ENCODE data around the gene KPNA4.
A peak's percentile ranks its signal among the peaks of the same experiment; 100 is the strongest.
"Not testable (repeated sequence)": the region's sequence is repeated elsewhere in the genome, so short reads cannot be mapped to it uniquely, and the experiment has no call there.

The KPNA4 gene, protein sequence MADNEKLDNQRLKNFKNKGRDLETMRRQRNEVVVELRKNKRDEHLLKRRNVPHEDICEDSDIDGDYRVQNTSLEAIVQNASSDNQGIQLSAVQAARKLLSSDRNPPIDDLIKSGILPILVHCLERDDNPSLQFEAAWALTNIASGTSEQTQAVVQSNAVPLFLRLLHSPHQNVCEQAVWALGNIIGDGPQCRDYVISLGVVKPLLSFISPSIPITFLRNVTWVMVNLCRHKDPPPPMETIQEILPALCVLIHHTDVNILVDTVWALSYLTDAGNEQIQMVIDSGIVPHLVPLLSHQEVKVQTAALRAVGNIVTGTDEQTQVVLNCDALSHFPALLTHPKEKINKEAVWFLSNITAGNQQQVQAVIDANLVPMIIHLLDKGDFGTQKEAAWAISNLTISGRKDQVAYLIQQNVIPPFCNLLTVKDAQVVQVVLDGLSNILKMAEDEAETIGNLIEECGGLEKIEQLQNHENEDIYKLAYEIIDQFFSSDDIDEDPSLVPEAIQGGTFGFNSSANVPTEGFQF

DNA sequence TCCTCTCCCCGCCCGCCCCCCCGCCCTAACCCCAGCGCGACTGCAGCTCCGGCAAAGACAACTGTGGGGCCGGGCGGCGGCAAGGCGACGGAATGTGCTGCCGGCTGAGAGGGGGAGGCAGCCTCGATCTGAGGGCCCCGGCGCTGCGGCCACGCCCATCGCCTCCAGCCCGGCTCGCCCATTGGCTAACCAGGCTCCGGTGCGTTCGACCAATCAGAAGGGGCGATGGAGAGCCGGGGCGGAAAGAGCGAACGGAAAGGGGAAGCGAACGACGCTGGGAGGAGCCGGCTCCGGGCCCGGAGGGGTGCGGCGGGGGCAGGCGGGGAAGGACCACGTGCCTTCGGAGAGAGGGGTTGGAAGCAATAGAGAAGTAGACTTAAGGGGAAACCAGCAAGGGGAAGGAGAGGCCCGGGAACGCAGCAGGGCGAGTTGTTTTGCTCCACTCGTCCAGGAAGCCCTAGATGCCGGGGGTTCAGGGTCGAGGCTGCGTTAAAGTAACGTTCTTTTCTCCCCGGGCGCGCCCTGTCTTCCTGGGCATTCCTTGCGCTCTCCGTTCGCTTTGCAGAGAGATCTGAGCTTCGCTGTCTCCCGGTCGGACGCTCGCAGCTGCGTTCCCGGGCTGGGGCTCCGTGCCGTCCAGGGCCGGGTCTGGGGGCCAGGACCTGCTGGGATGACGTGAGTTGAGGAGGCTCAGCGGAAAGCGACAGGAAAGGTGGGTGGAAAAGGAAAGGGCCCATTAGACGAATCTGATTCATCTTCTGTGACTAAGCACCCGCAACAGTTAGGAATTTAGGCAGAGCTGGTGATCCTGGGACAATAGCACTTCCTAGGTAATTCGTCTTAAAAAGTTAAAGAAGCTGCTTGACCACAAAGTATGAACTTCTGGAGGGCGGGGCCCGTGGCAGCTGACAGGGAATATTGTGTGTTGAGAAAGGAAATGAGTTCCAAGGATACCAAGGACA is at the start of gene KPNA4:
Gene KPNA4 (minus strand): TSS at position 130 of the 962 bp plus-strand sequence. CDS start 289 bp downstream, outside the sequence.
- DNase-seq: peak; percentile 93

DNA sequence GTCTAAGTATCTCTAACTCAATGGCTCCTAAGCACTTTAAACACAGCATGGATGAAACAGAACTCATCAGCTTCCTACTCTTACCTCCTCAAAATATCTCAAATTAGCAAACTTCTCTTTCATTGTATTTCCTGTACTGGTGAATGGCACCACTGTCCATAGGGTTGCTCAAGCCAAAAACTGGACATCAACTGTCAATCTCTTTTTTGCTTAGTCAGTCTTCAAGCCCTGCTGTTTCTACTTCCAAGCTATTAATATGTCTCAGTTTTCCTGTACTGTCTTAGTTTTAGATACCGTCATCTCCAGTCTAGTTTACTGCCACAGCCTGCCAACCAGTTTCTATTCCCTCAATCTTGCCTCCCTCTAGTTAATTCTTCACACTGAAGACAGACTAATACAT is 48.3 kb upstream of the KPNA4 start:
- no peak for DNase-seq

DNA sequence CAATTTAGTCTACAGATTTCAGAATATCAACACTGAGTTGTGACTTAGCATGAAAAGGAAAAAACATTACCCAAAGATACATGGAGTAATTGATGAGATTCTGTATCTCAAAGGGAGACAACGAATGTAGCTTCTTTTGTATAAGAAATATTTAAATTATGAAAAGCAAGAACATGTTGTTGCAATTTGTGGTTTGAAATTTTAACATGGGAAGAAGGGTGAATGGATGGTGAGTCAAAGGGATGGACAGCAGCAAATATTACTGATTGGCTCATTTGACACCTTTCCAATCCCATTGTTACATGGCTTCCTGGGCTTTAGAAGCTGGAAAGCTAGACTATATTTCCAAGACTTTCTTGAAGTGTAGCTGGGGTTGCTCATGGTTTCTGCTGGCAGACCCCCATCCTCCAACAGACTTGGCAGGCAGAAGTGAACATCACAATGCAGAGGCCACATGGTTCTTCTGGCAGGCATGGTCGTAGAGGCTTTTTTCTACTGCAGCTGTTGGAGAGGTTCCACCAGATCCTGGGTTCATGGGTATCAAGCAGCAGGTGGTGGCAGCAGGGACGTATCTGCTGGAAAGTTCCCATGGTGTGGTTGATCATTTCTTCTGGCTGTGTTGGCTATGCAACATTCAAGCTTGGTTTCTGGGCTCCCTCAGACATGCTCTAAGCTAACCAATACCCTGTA is 47.2 kb upstream of the KPNA4 start:
- no peak for DNase-seq

DNA sequence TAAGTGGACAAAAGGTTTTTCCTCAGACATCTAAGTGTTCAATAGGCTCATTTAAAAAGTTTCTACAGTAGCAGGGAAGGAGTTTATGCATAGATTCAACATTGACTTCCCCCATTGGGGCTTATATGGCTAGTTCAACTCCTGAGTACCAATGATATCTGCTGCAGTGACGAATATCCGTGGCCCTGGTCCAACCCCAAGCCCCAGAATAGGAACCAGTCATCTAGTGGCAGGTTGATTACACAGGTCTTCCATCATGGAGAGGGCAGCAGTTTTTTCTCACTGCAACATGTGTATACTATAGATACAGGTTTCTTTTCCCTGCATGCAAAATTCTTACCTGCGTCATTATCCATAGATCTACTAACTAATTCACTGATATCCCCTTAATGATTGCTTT is 45.8 kb upstream of the KPNA4 start:
- no peak for DNase-seq

DNA sequence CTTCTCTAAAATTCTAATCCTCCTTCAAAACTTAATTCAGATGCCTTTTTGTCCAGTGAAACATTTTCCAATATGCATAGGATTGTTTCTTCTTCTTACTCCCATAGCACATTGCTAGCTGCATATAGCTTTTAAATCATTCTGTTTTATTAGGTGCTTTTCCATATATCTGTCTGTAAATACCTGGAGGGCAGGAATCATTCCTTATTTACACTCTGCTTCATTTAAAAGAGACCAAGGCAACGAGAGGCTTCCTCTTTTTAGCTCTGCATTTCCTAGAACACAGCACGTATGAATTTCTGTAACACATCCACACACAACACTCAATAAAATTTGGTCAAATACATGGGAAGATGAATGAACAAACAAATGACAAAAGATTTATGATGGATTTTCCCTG is 43.5 kb upstream of the KPNA4 start:
- no peak for DNase-seq

DNA sequence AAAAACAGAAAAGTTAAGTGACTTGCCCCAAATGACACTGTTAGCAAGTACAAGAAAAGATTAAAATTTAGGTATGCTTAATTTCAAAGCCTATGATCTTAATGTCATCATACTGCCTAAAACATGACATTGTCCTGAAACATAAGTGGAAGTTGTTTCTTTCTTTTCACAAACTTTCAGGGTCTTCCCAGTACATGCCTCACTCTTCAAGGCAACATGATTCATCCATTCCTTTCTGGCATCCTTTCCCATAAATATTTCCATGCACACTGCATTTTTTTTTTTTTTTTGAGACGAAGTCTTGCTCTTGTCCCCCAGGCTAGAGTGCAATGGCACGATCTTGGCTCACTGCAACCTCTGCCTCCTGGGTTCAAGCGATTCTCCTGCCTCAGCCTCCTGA is 42.5 kb upstream of the KPNA4 start:
- DNase-seq: no peak

DNA sequence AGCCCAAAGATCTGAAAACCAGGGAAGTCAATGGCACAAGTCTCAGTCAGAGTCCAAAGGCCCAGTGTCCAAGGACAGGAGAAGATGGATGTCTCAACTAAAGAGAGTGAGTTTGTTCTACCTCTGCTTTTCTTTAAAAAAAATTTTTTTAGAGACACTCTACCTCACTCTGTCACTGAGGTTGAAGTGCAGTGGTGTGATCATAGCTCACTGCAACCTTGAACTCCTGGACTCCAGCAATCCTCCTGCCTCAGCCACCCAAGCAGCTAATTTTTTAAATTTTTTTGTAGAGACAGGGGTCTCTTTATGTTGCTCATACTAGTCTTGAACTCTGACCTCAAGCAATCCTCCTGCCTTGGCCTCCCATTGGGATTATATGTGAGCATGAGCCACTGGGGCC is 39.9 kb upstream of the KPNA4 start:
- DNase-seq: no peak

DNA sequence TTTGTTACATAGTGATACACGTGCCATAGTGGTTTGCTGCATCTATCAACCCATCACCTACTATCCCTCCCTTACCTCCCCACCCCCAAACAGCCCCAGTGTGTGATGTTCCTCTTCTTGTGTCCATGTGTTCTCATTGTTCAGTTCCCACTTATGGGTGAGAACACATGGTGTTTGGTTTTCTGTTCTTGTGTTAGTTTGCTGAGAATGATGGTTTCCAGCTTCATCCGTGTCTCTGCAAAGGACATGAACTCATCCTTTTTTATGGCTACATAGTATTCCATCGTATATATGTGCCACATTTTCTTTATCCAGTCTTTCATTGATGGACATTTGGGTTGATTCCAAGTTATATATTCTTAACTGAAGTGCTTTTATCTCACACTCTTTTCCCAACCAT is 38.5 kb upstream of the KPNA4 start:
- not testable (repeated sequence) for DNase-seq

DNA sequence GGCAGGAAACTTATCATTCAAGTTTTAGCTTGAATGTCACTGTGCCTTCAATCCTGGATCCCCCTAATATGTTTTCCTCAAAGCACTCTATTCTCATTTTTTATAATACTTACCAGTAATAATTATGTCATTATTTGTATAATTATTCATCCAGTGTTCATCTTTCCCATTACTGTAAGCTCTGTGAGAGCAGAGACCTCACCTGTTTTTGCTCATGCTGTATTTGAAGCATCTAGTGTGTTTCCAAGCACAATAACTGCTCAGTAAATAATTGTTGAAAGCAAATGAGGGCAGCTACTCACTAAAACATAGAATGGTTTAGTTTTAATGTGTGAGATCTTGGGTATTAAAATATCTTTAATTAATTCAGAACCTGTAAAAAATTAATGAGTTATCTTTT is 36.9 kb upstream of the KPNA4 start:
- no peak for DNase-seq

DNA sequence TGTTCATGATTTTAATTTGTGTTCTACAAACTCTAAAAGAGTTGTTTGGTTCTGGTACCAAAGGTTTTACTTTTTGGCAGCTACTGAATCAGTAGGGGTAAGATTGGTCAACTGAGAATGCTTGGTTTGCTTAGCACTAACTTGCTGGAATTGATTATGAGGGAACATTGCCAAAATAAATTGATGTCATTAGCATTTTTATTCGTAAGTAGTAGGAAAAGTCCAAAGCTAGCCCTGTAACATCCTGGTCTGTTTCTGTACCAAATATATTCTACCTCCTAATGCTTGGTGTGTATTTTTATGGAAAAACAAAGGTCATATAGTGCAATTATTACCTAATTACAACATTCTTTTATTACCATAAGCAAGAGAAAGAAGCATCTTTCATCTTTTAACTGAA is 35.9 kb upstream of the KPNA4 start:
- DNase-seq: no peak

DNA sequence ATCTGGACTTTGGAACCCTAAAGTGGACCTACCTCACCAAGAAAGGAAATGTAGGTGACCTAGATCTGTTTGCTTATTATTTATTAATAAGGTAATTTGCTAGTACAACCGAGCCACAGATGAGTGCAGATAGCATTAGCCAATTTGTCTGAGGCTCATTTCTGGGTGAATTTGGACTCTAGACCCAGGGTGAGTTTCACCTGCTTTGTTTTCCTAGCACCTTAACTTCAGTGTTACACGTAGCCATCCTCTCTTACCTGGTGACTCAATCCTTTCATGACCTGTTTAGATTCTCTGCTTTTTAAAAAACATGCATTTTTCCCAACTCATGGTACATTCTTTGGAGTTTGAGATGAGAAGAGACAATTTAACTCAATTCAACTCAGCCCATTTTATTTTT is 33.5 kb upstream of the KPNA4 start:
- DNase-seq: no peak

DNA sequence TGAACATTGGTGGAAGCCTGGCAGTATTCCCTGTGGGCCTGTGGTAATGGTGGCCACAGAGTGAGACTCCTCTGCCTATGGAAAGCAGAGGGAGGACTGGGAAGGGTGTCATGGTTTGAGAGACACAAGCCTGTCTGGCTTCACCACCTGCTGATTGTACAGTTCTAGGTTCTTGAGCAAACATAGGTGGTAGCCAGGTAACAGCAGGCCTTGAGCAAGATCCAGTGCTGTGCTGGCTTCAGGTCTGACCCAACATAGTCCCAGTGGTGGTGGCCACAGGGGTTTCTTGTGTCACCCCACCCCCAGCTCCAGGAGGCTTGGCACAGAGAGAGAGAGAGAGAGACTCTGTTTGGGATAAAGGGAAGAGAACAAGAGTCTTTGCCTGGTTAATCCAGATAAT is 22.7 kb upstream of the KPNA4 start:
- DNase-seq: no peak

DNA sequence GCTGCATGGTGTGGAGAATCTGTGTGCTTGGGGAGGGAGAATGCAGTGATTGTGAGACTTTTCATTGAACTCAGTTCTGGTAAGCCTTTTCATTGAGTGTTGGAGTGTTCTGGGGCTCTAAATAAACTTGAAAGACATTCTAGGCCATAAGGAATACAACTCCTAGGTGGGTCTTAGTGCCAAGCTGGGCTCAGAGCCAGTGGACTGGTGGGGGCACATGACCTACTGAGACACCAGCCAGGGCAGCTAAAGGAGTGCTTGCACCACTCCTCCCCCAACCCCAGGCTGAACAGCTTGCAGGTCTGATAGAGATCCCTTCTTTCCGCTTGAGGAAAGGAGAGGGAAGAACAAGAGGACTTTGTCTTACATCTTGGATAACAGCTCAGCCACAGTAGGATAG is 21.7 kb upstream of the KPNA4 start:
- no peak for DNase-seq

DNA sequence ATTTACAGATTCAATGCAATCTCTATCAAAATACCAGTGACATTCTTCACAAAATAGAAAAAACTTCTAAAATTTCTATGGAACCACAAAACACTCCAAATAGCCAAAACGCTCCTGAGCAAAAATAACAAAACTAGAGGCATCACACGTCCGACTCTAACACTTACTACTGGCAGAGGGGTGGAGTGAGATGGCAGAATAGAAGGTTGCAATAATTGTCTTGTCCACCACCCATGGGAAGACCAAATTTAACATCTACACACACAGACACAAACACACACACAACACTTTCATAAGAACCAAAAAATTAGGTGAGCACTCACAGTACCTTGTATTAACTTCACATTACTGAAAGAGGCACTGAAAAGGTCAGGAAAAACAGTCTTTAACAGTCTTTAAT is 21.3 kb upstream of the KPNA4 start:
- DNase-seq: no peak

DNA sequence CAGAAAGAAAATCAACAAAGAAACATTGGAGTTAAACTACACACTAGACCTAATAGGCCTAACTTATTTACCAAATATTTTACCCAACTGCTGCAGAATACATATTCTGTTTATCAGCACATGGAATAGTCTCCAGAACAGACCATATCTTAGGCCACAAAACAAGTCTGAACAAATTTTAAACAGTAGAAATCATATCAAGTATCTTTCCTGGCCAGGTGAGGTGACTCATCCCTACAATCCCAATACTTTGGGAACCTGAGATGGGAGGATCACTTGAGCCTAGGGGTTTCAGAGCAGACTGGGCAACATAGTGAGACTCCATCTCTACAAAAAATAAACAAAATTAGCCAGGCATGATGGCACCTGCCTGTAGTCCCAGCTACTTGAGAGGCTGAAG is 18.1 kb upstream of the KPNA4 start:
- no peak for DNase-seq

DNA sequence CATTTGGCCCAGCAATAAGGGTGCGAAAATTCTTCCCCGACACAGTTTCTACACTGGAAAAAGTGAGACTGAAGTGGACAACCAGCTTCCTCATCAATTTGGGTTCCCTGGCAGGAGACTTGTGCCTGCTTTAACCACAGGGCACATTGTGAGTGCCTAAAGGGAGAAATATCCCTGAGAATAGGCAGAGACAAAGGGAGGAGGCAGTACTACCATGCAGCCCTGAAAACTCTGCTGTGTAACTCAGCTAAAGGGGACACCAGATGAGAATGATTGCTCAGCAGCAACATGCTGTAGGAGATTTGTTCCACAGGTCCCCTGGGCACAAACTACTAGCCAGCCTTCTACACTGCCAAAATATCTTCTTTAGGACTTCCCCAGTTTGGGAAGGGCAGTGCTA is 15.6 kb upstream of the KPNA4 start:
- no peak for DNase-seq

DNA sequence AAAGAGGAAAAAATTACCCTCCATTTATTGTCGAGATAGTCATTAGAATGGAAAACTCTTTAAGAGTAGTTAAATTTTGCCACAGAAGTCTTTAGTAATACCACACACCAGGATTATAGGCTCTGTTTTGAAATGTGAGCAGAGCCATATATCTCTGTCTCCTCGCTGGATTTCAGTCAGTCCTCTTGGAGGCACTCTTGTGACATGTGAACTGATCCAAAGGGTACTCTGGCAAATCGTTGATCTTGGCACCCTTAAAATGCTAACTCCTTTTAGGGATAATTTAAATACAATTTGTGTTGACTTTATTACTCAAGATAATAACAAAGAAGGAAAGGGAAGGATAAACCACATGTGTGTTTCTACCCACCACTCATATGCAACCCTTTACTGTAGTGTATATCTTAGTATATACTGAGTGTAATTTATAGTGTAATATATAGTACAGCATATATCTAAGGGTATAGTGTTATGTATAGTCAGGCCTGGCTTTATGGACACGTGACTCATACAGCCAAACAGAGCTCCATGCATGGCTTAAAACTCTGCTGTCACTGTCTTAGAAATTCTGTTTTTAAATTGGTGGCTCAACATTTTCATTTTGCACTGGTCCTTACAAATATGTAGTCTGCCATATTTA is 12.3 kb upstream of the KPNA4 start:
- peak; percentile 48 for DNase-seq

DNA sequence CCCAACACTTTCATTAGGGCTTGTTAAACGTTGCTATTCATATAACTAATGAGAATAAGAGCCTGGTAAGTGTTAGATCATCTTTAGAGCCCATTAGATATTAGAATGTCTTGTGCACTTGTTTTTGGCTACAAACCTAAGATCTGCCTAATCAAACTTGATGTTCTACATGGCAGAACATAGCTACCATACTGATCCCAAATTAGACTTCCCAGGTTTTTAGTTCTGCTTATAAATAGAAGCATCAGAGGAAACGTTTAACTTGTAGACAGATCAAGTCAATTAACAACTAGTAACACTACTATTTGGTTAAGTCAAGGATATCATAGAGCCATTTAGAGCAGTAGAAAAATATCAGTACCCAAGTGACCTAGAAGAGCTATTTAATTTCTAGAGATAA is 11.7 kb upstream of the KPNA4 start:
- DNase-seq: no peak

DNA sequence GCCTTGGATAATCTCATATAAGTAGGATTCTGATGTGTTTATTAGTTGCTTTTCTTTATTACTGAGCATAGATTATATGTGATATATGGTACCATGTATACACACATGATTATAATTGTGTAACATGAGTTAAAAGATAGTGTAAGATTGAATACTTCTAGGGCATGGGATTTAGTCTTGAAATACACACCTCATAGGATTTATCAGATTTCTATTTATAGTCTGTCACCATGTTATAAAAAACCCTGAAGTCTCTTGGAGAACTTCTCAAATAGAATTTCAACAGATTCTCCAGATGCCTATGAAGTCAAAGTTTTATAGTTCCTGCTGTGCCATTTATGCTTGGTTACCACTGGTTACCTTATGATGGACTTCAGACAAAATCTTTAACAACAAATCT is 11.2 kb upstream of the KPNA4 start:
- no peak for DNase-seq

DNA sequence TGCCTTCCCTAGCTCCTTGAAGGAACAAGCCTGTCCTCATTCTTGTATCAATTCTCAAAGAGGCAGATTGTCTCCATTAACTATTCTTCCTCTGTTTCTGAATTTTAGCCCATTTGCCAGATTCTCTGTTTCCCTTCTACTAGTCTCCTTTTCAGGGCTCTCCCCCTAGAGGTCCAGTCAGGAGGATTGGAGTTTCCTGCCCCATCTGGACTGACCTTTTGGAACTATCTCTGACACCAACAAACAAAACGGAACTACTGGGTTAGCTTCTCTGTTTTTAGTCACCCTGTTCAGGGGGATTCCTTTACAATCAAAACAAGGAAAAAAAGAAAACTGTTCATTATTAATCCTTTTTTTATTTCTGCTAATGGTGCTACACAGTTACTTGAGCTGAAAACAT is 10.2 kb upstream of the KPNA4 start:
- no peak for DNase-seq

DNA sequence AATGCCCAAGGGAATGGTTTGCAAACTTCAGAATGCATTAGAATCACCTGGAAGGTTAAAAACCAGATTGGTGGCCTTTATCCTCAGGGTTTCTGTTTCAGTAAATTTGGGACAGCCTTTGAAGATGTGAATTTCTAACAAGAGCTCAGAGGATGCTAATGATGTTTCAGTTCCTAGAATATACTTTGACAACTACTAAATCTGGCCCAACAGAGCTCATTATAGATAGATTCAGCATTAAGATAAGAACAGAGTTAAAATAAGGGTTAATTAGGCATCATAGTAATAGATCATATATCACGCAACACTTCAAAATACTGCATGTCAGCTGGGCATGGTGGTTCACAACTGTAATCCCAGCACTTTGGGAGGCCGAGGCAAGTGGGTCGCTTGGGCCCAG is 9.3 kb upstream of the KPNA4 start:
- DNase-seq: no peak

DNA sequence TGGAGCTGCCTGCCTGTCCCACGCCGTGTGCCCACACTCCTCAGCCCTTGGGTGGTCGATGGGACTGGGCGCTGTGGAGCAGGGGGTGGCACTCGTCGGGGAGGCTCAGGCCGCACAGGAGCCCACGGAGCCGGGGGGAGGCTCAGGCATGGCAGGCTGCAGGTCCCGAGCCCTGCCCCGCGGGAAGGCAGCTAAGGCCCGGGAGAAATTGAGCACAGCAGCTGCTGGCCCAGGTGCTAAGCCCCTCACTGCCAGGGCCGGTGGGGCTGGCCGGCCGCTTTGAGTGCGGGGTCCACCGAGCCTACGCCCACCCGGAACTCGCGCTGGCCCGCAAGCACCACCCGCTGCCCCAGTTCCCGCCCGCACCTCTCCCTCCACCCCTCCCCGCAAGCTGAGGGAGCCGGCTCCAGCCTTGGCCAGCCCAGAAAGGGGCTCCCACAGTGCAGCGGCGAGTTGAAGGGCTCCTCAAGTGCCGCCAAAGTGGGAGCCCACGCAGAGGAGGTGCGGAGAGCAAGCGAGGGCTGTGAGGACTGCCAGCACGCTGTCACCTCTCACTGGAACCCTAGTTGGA is 8.7 kb upstream of the KPNA4 start:
- not testable (repeated sequence) for DNase-seq

Data from kidney glomerular epithelial cell (primary cell).